Urinary bladder (tissue), 4 donors: Measurements from ENCODE around the gene WIPF1. TPM values are rescaled to one million over a fixed set of nuclear protein-coding genes. Genes with fewer than 3 reads are reported as not detected.

ENCODE experiments used
- DNase-seq: peaks from one replicate; pipeline ENCODE4 v3.0.0-alpha.2; 2015; ENCODE audit errors: extremely low spot score
- H3K27ac ChIP-seq: one replicate; pipeline ENCODE4 v1.5.1; 2013; ENCODE audit warnings: low read depth, mild to moderate bottlenecking, moderate library complexity
- H3K36me3 ChIP-seq: one replicate; pipeline ENCODE4 v1.6.1; 2013; ENCODE audit warnings: mild to moderate bottlenecking, moderate library complexity; ENCODE audit not compliant: insufficient read depth
- H3K4me1 ChIP-seq: one replicate; pipeline ENCODE4 v1.6.1; 2013; ENCODE audit warnings: mild to moderate bottlenecking, moderate library complexity; ENCODE audit not compliant: insufficient read depth
- H3K4me3 ChIP-seq: one replicate; pipeline ENCODE4 v1.5.1; 2013; ENCODE audit warnings: low read depth, low read length
- WGBS: extraction: QIAGEN DNeasy Blood & Tissue Kit; methylation state at CpG from one replicate; pipeline ENCODE4 v1.1.7; 2013; 5-methylcytosine and 5-hydroxymethylcytosine counted together
- polyA plus RNA-seq: library from polyadenylated mRNA; stranded (reverse); fragments of 200-250 nt; gene quantifications from one replicate; pipeline ENCODE4 v1.2.3, GENCODE V29; 2013
- total RNA-seq: library from RNA; depleted of rRNA; stranded (reverse); fragments of >200 nt; gene quantifications from one replicate; pipeline ENCODE4 v1.2.3, GENCODE V29; 2014
- donor health status: healthy with polysubstance abuse.
- donor health status: healthy.

The WIPF1 gene
- total and polyA plus RNA-seq, 2 donors: 43.1 to 45.0 TPM

DNA sequence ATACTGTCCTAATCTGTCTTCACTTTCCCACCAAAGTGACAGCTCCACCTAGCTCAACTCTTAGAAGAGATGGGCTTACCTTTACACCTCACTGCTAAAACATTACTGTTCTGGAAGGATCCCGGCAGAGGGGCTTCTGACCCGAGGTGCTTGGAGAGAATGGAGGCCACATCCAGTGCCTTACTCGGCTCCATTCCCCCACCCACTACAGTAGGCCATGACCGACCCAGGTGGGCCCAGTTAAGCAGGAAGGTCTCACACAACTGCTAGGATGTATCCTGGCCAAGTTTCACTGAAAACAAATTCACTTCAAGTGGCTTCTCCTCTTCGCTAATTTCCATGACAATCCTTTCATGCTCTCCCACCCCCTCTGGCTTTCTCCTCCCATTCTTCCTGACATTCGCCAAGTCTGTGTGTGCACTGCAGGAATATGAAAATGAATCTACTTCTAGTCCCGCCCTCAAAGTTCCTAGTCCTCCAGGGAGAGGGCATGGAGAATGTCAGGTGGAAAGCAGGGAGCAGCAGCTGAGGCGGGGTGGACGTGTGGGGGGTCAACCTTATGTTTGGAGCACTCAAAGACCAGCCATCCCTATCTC is 11.8 kb downstream of the WIPF1 start:
- H3K36me3 ChIP-seq: peaks cover 2% of the 10 kb centered on the region
- H3K27ac ChIP-seq: no peak overlapping the region
- no peak overlapping the region for H3K4me3 ChIP-seq
- H3K4me1 ChIP-seq: no peaks in the 10 kb centered on the region
- 81% methylated on average over 9 of the region's 9 CpGs for WGBS
- no peak for DNase-seq

DNA sequence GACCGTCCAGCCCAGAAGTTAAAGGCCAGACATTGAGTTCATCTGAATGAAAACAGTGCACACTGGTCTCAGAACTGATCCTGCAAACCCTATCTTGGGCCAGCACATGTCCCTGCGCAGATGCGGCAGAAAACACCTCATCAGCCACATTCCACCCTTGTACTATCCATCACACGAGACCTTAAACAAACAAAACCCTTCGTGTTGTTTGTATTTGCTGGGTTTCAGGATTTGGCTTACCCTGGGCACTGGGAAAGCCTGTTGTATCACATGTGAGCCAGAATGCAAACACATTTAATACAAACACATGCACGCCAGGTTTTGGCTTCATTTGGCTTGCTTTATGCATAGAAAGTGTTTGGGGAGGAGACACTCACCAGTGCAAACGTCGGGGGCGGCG is 12.5 kb downstream of the WIPF1 start:
- no peaks in the 10 kb centered on the region for H3K4me1 ChIP-seq
- H3K4me3 ChIP-seq: no peak overlapping the region
- H3K36me3 ChIP-seq: peaks cover 2% of the 10 kb centered on the region
- H3K27ac ChIP-seq: no peak overlapping the region
- WGBS: 47% methylated on average over 10 of the region's 10 CpGs
- no peak for DNase-seq

DNA sequence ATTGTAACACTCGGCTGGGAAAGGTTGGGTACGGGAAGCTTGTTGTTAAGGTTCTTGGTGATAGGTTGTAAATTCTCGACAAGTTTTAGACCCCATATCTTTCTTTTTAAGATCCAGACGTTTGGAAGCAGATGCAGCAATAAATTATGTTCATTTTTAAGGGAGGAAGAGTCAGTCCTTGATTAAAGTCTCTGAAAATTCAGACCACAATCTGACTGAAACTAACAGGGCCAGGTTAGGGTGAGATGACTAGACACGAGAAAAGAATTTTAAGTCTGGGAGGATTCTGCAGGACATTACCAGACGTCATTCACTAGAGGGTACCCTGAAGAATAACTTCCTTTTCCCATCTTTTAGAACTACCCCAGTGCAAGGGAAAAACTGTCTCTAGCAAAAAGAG is 16.1 kb downstream of the WIPF1 start:
- H3K36me3 ChIP-seq: peaks cover 2% of the 10 kb centered on the region
- H3K27ac ChIP-seq: no peak overlapping the region

DNA sequence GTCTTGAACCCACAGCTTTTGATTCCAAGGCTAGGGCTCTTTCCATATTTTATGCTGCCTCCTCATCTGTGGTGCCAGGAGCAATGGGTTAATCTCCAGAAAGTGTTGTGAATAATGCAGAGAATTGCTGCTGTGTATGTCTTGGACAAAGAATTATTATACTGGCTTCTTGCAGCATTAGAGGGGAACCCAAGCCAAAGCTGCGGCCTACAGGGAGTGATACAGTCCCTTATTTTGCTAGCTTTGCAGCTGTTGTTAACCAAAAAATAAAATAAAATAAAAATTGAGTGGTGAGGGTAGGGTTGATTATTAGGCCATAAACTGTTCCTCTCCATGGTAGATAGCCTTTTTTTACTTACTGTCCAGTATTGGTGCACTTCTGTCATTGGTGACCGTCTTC is 16.7 kb downstream of the WIPF1 start:
- no peak overlapping the region for H3K27ac ChIP-seq
- no peak overlapping the region for H3K4me3 ChIP-seq
- peaks cover 2% of the 10 kb centered on the region for H3K36me3 ChIP-seq
- no peaks in the 10 kb centered on the region for H3K4me1 ChIP-seq
- WGBS: 77% methylated on average over 2 of the region's 2 CpGs
- no peak for DNase-seq

More for the DNA sequence above, 16.1 kb downstream of the WIPF1 start:
- DNase-seq: no peak
- WGBS: 66% methylated on average over 6 of the region's 6 CpGs
- Histone ChIP-seq H3K4me1 (no peaks in the 10 kb centered on the region), H3K4me3 (no peak overlapping the region)

DNA sequence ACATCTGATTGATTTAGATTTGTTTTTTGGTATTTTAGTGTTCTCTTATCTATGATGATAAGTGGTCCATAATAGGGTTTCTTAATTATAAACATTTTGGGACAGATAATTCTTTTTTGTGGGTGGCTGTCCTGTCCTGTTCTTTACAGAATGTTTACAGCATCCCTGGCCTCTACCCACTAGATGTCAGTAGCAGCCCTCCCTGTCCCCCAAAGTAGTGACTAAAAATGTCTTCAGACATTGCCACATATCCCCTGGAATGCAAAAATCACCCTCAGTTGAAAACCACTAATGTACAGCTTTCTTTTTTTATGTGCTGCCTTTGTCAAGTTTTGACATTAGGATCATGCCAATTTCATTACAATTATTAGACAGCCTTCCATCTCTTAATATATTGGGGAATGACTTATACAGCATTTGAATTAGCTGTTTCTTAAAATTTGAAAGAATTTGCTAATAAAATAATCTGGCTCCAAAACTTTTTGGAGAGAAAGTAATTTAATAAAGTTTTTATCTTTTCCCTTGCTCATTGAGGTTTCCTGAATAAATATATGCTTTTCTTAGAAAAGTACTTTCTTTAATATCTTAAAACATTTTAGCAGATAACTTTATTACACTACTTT is 19.5 kb downstream of the WIPF1 start:
- Histone ChIP-seq H3K27ac (no peak overlapping the region), H3K4me3 (no peak overlapping the region), H3K4me1 (no peaks in the 10 kb centered on the region), H3K36me3 (peaks cover 2% of the 10 kb centered on the region)
- no peak for DNase-seq

DNA sequence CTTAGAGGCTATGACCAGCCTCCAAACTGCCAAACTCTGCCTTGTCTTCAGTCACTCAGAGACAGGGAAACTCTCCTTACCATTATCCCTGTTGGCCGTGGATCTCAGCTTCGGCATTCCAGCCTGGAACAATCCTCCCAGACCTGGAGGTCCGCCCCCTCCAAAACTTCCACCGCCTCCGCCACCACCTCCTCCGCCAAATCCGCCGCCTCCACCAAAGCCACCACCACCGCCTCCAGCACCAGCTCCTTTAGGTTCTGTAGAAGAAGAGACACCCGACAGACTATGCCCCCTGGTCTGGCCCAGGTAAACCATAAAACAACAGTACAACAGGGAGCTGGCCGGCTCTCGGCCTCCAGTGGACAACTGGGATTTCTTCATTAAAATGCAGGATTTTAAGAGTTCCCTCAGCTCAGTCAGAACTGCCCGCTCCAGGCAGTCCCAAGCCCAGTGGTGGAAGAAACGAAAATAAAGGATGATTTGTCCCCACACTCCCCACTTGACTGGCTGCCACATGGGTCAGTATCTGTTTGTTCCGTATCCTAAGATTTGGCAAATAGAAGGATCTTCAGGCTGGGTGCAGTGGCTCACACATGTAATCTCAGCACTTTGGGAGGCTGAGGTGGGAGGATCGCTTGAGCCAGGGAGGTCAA is 22.4 kb downstream of the WIPF1 start:
- Histone ChIP-seq H3K36me3 (peaks cover 2% of the 10 kb centered on the region), H3K4me3 (no peak overlapping the region), H3K27ac (no peak overlapping the region), H3K4me1 (no peaks in the 10 kb centered on the region)
- 94% methylated on average over 16 of the region's 16 CpGs for WGBS
- DNase-seq: no peak

DNA sequence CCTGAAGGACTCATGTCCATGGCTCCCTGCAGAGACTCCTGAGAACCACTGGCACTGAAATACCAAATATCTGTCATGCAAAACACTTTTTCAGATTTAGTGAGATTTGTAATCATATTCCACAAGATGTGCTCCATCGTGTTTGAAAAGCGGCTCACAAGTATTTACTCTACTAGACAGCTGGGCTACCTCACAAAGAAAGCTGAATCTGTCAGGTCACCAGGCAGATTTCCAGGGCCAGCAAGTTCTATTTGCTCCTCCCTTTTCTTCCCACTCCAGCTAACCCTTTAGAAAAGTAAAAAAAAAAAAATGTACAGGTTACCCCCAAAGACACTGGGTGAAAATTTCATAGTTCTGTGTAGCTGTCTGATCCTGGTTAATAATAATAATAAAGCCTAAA is 22.9 kb downstream of the WIPF1 start:
- DNase-seq: no peak
- 34% methylated on average over 2 of the region's 2 CpGs for WGBS
- H3K27ac ChIP-seq: no peak overlapping the region
- no peaks in the 10 kb centered on the region for H3K4me1 ChIP-seq
- peaks cover 4% of the 10 kb centered on the region for H3K36me3 ChIP-seq
- H3K4me3 ChIP-seq: no peak overlapping the region

DNA sequence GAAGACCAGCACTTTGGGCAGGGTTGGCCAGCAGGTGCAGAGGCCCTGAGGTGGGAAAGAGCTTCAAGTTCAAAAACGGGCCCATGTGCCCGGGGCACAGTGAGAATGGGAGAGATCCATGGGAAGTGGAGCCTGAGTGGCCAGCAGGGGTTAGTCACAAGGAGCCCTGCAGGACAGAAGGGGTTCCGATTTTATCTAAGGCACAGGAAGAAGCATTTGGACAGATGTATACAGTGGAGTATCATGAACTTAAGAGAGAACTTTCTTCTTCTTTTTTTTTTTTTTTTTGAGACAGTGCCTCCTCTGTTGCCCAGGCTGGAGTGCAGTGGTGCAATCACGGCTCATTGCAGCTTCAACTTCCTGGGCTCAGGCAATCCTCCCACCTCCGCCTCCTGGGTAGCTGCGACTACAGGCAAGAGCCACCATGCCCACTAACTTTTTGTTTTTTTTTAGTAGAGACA is 24.0 kb downstream of the WIPF1 start:
- no peak overlapping the region for H3K27ac ChIP-seq
- H3K36me3 ChIP-seq: peaks cover 4% of the 10 kb centered on the region
- H3K4me3 ChIP-seq: no peak overlapping the region
- no peak for DNase-seq
- H3K4me1 ChIP-seq: no peaks in the 10 kb centered on the region
- WGBS: 84% methylated on average over 6 of the region's 6 CpGs

DNA sequence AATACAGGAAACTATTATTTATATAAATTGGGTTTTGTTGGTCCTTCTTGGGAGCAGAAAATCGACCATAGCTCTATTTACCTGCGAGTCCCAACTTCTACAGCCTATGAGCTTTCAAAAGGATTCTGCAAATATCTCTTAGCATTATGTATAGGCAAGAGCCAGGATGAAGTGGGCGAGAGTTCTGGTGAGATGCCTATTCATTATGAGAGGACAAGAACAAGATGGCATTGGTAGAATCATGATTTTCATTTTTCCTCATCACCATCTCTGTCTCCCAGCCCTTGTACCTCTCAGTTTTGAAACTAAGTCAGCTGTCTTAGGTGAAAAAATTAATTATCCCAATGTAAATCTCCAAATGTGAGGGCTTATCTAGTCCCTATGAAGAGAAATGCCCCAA is 25.0 kb downstream of the WIPF1 start:
- DNase-seq: no peak
- no peaks in the 10 kb centered on the region for H3K4me1 ChIP-seq
- WGBS: 85% methylated on average over 3 of the region's 3 CpGs
- H3K36me3 ChIP-seq: peaks cover 4% of the 10 kb centered on the region
- no peak overlapping the region for H3K27ac ChIP-seq
- H3K4me3 ChIP-seq: no peak overlapping the region

DNA sequence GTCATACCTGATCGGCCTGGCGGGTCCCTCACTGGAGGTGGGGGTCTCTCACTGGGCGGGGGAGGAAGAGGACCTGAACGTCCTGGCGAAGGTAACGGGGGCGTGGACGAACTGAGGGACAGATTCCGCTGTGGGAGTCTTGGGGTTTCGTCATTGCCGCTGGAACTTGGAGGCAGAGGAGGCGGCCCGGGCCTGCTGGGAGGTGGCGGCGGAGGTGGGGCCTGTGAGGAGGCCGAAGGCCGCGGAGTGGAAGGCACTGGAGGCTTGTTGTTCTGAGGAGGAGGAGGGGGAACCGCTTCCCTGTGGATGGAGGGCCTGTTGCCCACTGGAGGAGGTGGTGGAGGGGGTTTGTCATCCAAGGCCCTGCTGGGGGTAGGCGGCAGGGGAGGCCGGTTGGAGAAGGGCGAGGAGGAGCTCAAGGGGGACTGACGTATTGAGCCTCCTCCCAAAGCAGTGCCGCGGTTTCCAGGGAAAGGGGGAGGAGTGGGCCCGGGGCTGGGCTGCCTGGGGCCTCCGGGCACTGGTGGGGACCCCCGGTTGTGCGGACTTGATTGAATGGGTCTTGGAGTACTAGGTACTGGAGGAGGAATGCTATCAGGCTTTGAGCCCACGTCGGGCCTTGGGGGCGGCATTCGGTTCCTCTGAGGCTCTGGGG is 25.8 kb downstream of the WIPF1 start:
- 92% methylated on average over 33 of the region's 33 CpGs for WGBS
- Histone ChIP-seq H3K27ac (no peak overlapping the region), H3K4me3 (no peak overlapping the region), H3K36me3 (peaks cover 4% of the 10 kb centered on the region), H3K4me1 (no peaks in the 10 kb centered on the region)
- no peak for DNase-seq

DNA sequence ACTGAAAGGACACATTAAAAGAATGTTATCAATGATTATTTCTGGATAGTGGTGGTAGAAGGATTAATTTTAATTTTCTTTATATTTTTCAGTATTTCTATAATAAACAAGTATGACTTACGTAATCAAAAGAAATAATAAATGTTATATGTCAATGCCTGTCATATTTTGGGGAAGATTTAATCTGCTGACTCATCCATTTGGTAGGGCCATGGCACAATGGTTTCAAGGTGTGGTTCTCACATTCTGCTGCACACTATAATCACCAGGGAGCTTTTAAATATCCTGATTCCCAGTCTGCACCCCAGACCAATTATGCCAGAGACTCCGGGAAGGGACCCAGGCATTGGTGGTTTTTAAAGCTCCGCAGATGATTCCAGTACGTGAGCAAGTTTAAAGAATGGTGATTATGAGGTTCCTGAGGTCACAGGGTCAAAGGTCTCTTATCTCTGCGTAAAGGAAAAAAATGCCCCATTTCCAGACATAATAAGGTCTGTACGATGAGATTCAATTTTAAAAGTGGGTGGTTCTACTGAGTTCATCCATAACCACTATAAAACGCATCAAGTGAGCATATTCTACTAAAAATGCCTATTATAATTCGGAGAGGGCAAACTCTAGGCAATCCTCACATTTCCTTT is 27.2 kb downstream of the WIPF1 start:
- 90% methylated on average over 8 of the region's 8 CpGs for WGBS
- H3K4me1 ChIP-seq: no peaks in the 10 kb centered on the region
- no peak overlapping the region for H3K4me3 ChIP-seq
- peaks cover 4% of the 10 kb centered on the region for H3K36me3 ChIP-seq
- DNase-seq: no peak
- H3K27ac ChIP-seq: no peak overlapping the region

DNA sequence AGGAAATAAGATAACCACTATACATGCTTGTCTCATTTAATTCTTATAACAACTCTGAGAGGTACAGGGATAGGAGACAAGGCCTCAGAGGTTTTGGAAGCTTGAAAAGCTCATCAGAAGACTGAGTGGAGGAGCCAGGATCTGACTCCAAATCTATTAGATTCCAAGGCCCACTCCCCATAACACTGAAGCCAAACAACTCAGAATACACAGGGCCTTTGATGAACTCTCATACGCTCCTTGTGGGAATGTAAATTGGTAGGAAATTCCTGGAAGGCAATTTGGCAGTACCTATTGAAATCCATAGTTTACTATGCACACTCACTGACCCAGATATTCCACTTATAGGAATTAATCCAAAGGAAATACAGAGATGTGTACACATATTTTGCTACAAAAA is 27.9 kb downstream of the WIPF1 start:
- no peak for DNase-seq
- no peak overlapping the region for H3K4me3 ChIP-seq
- H3K36me3 ChIP-seq: peaks cover 4% of the 10 kb centered on the region
- WGBS: 90% methylated on average over 1 of the region's 1 CpG
- no peak overlapping the region for H3K27ac ChIP-seq
- no peaks in the 10 kb centered on the region for H3K4me1 ChIP-seq

DNA sequence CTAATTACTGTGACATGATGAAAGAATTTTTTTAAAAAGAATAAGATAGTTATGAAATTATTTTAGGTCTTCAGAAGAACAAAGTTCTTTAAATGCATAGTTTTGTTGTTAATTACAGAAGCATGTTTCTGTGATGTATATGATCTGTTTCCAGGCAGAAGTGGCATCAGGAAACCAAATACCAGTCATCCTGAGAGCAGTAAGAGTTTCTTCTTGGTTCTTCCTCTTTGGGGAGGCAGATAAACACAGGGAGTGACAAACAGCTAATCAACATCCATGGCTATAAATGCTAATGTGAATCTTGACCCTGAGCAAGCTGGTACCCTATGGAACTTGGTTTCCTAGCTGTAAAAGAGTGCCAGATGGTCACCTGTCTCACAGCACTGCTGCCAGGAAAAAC is 29.2 kb downstream of the WIPF1 start:
- peaks cover 4% of the 10 kb centered on the region for H3K36me3 ChIP-seq
- no peak for DNase-seq

More for the DNA sequence above, 29.2 kb downstream of the WIPF1 start:
- Histone ChIP-seq H3K4me3 (no peak overlapping the region), H3K4me1 (no peaks in the 10 kb centered on the region), H3K27ac (no peak overlapping the region)
